GM12801 (cell line): Measurements from ENCODE around the gene LILRA2.
"Not testable (repeated sequence)": the region's sequence is repeated elsewhere in the genome, so short reads cannot be mapped to it uniquely, and the experiment has no call there.

Experiments used
- TF ChIP-seq, protein P1 (sequence below): IDR thresholded peaks from one replicate; pipeline ENCODE4 v1.5.1; 2011; ENCODE audit warnings: control low read depth; ENCODE audit not compliant: insufficient read length; ENCODE audit errors: extremely low read depth

The LILRA2 gene

DNA sequence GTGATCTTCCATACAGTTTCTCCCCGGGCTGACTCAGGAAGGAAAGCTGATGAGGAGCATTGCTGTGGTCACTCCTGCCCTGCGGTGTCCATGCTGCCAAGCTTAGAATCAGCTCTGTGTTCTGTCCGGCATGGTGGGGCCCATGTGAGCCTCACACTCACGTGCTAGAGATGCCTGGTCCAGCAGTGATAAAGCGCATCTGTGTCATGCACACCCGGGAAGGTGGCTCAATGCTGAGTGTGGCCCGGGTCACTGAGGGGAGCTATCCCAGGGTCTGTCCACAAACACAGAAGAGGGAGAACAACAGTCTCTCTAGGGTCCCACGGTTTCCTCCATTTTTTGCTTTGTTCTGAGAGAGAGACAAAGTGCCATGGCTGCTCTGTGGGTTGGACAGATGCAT, 53.2 kb downstream of the LILRA2 start:
- TF ChIP-seq, protein P1, sequence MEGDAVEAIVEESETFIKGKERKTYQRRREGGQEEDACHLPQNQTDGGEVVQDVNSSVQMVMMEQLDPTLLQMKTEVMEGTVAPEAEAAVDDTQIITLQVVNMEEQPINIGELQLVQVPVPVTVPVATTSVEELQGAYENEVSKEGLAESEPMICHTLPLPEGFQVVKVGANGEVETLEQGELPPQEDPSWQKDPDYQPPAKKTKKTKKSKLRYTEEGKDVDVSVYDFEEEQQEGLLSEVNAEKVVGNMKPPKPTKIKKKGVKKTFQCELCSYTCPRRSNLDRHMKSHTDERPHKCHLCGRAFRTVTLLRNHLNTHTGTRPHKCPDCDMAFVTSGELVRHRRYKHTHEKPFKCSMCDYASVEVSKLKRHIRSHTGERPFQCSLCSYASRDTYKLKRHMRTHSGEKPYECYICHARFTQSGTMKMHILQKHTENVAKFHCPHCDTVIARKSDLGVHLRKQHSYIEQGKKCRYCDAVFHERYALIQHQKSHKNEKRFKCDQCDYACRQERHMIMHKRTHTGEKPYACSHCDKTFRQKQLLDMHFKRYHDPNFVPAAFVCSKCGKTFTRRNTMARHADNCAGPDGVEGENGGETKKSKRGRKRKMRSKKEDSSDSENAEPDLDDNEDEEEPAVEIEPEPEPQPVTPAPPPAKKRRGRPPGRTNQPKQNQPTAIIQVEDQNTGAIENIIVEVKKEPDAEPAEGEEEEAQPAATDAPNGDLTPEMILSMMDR = no peak

- TF ChIP-seq, protein P1 = not testable (repeated sequence)
Measured at GRCh38 chr19:54630262-54630661, 56.7 kb downstream of the LILRA2 start, which contains the start of gene LILRB1. LILRB1 (plus strand) TSS chr19:54630484; CDS start chr19:54631074, 590 bp downstream.

DNA sequence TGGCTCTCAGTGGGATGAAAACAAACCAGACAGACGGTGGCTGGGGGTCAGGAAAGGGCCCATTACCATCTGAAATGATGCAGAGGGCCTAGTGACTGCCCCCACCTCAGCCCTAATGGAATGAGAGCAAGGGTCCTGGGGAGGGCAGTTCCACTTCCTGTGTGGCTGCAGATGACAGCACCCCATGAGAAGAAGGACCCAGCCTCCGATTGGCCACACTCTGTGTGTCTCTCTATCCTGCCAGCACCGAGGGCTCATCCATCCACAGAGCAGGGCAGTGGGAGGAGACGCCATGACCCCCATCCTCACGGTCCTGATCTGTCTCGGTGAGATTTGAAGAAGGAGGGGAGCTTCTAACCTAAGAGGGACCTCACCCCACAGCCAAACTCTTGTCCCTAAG, 57.2 kb downstream of the LILRA2 start:
- TF ChIP-seq, protein P1 = no peak

DNA sequence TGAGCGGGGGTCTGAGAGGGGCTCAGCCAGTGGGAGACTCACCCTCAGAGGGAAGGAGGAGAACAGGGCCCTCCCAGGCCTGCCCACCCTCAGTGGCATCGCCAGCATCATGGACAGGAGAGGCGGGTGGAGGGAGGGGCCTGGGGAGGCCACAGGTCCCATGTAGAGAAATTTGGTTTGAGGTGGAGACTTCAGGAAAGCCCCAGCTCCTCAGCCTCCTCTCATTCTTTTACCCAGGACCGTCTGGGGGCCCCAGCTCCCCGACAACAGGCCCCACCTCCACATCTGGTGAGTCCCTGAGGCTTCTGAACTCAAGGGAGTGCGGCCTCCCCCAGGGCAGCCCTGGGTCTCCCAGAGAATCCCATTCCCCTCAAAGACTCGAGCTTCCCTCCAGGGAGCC, 59.8 kb downstream of the LILRA2 start:
- TF ChIP-seq, protein P1 = no peak

DNA sequence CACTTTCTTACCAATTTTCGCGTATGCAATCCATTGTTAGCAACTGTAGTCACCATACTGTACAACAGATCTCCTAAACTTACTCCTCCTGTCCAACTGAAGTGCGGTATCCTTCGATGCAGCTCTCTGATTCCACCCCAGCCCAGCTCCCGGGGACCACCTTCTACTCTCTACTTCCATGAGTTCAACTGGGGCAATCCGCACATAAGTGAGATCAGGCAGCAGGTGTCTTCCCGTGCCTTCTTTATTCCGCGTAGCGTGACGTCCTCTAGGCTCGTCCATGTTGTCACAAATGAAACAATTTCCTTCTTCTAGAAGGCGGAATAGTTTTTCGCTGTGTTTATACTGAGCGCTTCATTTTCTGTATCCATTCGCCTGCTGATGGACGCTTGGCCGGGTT, 65.1 kb downstream of the LILRA2 start:
- TF ChIP-seq, protein P1 = no peak
